ENCODE data around the gene SCFD2. TPM values are rescaled to one million over a fixed set of nuclear protein-coding genes. Genes with fewer than 3 reads are reported as not detected.

The SCFD2 gene
- total and polyA plus RNA-seq, 10 of the 15 experiments (the other 5 are each of a cell fraction or from before 2014, with no cell fraction given), result 4.8 to 37.6 (median 24.9) TPM

GRCh38 chr4:52879471-52879870 lies 486.4 kb downstream of the SCFD2 start:
- no peak overlapping the region for H3K9ac ChIP-seq (ENCODE audit: control insufficient read depth, insufficient read depth, low read length)
- TF ChIP-seq ZNF217 (IDR thresholded peaks at IDR 0.05), result no peak
- no peak for TF ChIP-seq IRF4 (IDR thresholded peaks at IDR 0.05; ENCODE audit: low read depth, low read length)
- no peak for TF ChIP-seq HDGF (IDR thresholded peaks at IDR 0.05)
- no peak for TF ChIP-seq POLR2AphosphoS5 (IDR thresholded peaks at IDR 0.05; ENCODE audit: low read length)
- TF ChIP-seq, protein P1, sequence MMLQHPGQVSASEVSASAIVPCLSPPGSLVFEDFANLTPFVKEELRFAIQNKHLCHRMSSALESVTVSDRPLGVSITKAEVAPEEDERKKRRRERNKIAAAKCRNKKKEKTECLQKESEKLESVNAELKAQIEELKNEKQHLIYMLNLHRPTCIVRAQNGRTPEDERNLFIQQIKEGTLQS (IDR thresholded peaks at IDR 0.05; ENCODE audit: borderline replicate concordance, extremely low read depth, low read depth, low read length), result no peak
- TF ChIP-seq ESRRA (IDR thresholded peaks at IDR 0.05; ENCODE audit: low read length), result no peak
- WGBS (ENCODE audit: insufficient coverage, insufficient replicate concordance, low lambda C conversion rate, missing lambda C conversion rate), result 82% methylated on average over 3 of the region's 3 CpGs
- ChIA-PET SMC1A (ENCODE audit: uncharacterized antibody, unreplicated experiment) (no interaction called here), RAD21 (ENCODE audit: unreplicated experiment) (no interaction called here), POLR2A (no interaction called here), CTCF (no interaction called here)
- no peak overlapping the region for H3K27ac ChIP-seq (ENCODE audit: control insufficient read depth, insufficient read depth)
- H3K4me1 ChIP-seq (ENCODE audit: control insufficient read depth, insufficient read depth, low read length), result no peaks in the 10 kb centered on the region
- H4K20me1 ChIP-seq (ENCODE audit: control insufficient read depth, insufficient read depth), result no peaks in the 10 kb centered on the region
- no peak overlapping the region for H3K4me3 ChIP-seq
- no peaks in the 10 kb centered on the region for H3K9me3 ChIP-seq (replicated peaks; ENCODE audit: control insufficient read depth, insufficient read depth, low read length)
- ATAC-seq (no peak), DNase-seq (ENCODE audit: low read depth, low spot score) (no peak), FAIRE-seq (no peak)
- no peaks in the 10 kb centered on the region for H3K27me3 ChIP-seq (replicated peaks in 1 of 2; ENCODE audit: control insufficient read depth in 2 of 2, insufficient read depth in 2 of 2, low read length in 1 of 2)
- intact Hi-C loops (cut with micrococcal nuclease; ENCODE audit: unreplicated experiment), result no loop called here
- H2AFZ ChIP-seq (ENCODE audit: control insufficient read depth, low read depth, low read length), result no peak overlapping the region
- peaks cover 0 to 2% of the 10 kb centered on the region in 2 experiments; a peak in 1 of 4 replicates for H3K36me3 ChIP-seq (ENCODE audit: control insufficient read depth in 2 of 2, insufficient read depth in 2 of 2, low read length in 1 of 2)
- H3K79me2 ChIP-seq (ENCODE audit: control insufficient read depth, insufficient read depth, low read length), result no peaks in the 10 kb centered on the region
- in situ Hi-C loops (cut with MboI), result no loop called here
- no peak overlapping the region for H3K4me2 ChIP-seq (ENCODE audit: control insufficient read depth, insufficient read depth)
- no TSS peak for BruUV-seq (replicated peaks)

DNA sequence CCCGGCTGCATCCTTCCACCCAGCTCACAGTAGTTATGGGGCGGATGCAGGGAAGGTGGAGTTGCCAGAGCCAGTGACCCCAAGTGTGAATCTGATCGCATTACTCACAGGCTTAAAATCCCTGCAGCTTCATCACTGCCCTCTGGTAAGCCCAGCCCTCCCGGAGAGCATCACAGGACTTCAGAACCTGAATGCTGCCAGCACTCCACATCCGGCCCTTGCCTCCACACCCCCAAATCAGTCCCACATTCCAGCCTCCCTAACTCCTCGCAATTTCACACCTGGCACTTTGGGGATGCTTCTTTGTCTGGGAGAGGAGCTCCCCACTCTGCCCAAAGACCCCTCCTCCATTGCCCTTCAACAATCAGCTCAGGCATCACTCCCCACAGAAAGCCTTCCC lies 488.2 kb downstream of the SCFD2 start:
- ATAC-seq (no peak), DNase-seq (ENCODE audit: low read depth, low spot score) (no peak), FAIRE-seq (no peak)
- Histone ChIP-seq H3K4me1 (ENCODE audit: control insufficient read depth, insufficient read depth, low read length) (no peaks in the 10 kb centered on the region), H3K79me2 (ENCODE audit: control insufficient read depth, insufficient read depth, low read length) (no peaks in the 10 kb centered on the region), H3K27ac (ENCODE audit: control insufficient read depth, insufficient read depth) (no peak overlapping the region), H3K27me3 (replicated peaks in 1 of 2; ENCODE audit: control insufficient read depth in 2 of 2, insufficient read depth in 2 of 2, low read length in 1 of 2) (no peaks in the 10 kb centered on the region), H3K4me3 (no peak overlapping the region), H3K36me3 (ENCODE audit: control insufficient read depth in 2 of 2, insufficient read depth in 2 of 2, low read length in 1 of 2) (no peaks in the 10 kb centered on the region), H3K9ac (ENCODE audit: control insufficient read depth, insufficient read depth, low read length) (no peak overlapping the region), H3K4me2 (ENCODE audit: control insufficient read depth, insufficient read depth) (no peak overlapping the region), H3K9me3 (replicated peaks; ENCODE audit: control insufficient read depth, insufficient read depth, low read length) (no peaks in the 10 kb centered on the region), H2AFZ (ENCODE audit: control insufficient read depth, low read depth, low read length) (no peak overlapping the region), H4K20me1 (ENCODE audit: control insufficient read depth, insufficient read depth) (no peaks in the 10 kb centered on the region)
- intact Hi-C loops (cut with micrococcal nuclease; ENCODE audit: unreplicated experiment) (no loop called here), in situ Hi-C loops (cut with MboI) (no loop called here)
- no TSS peak for BruUV-seq (replicated peaks)
- RAD21 ChIA-PET (ENCODE audit: unreplicated experiment), result no interaction called here
- POLR2A ChIA-PET, result no interaction called here
- SMC1A ChIA-PET (ENCODE audit: uncharacterized antibody, unreplicated experiment), result no interaction called here
- WGBS (ENCODE audit: insufficient coverage, insufficient replicate concordance, low lambda C conversion rate, missing lambda C conversion rate), result 96% methylated on average over 6 of the region's 6 CpGs
- CTCF ChIA-PET, result interaction anchor here (0.7 kb wide), 1 partner anchor 33 kb away, joined by 3 read pairs; no protein-coding TSS in a partner anchor
- TF ChIP-seq MXI1 (IDR thresholded peaks at IDR 0.05; ENCODE audit: low read depth, low read length), result no peak
- no peak for TF ChIP-seq CBX3 (IDR thresholded peaks at IDR 0.05; ENCODE audit: borderline replicate concordance, low read depth)
- TF ChIP-seq MLLT1 (IDR thresholded peaks at IDR 0.05), result no peak
- TF ChIP-seq, protein P2, sequence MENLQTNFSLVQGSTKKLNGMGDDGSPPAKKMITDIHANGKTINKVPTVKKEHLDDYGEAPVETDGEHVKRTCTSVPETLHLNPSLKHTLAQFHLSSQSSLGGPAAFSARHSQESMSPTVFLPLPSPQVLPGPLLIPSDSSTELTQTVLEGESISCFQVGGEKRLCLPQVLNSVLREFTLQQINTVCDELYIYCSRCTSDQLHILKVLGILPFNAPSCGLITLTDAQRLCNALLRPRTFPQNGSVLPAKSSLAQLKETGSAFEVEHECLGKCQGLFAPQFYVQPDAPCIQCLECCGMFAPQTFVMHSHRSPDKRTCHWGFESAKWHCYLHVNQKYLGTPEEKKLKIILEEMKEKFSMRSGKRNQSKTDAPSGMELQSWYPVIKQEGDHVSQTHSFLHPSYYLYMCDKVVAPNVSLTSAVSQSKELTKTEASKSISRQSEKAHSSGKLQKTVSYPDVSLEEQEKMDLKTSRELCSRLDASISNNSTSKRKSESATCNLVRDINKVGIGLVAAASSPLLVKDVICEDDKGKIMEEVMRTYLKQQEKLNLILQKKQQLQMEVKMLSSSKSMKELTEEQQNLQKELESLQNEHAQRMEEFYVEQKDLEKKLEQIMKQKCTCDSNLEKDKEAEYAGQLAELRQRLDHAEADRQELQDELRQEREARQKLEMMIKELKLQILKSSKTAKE (IDR thresholded peaks at IDR 0.05; ENCODE audit: low read depth, poor library complexity, severe bottlenecking), result no peak
- TF ChIP-seq YBX1 (IDR thresholded peaks at IDR 0.05), result no peak
- TF ChIP-seq E2F8 (IDR thresholded peaks at IDR 0.05; ENCODE audit: low read depth, partially characterized antibody), result no peak
- TF ChIP-seq ZNF622 (IDR thresholded peaks at IDR 0.05), result no peak
